Measurements from ENCODE around the gene MARK2. TPM values are rescaled to one million over a fixed set of nuclear protein-coding genes. Genes with fewer than 3 reads are reported as not detected.

Gene MARK2
- polyA plus RNA-seq, 1 donor, result 16.7 TPM

DNA sequence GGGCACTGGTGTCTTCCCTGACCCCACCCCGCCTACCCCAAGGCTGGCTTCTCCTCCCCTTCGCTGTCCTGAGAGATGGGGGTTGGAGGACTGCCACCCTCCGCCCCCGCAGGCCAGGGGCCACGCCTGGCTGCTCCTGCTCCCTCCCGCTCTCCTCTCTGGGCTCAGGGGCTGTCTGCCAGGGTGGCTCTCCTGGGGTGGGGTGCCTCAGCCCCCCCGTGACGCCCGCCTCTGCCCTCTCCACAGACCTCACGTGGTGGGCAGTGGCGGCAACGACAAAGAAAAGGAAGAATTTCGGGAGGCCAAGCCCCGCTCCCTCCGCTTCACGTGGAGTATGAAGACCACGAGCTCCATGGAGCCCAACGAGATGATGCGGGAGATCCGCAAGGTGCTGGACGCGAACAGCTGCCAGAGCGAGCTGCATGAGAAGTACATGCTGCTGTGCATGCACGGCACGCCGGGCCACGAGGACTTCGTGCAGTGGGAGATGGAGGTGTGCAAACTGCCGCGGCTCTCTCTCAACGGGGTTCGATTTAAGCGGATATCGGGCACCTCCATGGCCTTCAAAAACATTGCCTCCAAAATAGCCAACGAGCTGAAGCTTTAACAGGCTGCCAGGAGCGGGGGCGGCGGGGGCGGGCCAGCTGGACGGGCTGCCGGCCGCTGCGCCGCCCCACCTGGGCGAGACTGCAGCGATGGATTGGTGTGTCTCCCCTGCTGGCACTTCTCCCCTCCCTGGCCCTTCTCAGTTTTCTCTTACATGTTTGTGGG lies 69.9 kb downstream of the MARK2 start:
- no peak for DNase-seq (ENCODE audit: low read depth)

DNA sequence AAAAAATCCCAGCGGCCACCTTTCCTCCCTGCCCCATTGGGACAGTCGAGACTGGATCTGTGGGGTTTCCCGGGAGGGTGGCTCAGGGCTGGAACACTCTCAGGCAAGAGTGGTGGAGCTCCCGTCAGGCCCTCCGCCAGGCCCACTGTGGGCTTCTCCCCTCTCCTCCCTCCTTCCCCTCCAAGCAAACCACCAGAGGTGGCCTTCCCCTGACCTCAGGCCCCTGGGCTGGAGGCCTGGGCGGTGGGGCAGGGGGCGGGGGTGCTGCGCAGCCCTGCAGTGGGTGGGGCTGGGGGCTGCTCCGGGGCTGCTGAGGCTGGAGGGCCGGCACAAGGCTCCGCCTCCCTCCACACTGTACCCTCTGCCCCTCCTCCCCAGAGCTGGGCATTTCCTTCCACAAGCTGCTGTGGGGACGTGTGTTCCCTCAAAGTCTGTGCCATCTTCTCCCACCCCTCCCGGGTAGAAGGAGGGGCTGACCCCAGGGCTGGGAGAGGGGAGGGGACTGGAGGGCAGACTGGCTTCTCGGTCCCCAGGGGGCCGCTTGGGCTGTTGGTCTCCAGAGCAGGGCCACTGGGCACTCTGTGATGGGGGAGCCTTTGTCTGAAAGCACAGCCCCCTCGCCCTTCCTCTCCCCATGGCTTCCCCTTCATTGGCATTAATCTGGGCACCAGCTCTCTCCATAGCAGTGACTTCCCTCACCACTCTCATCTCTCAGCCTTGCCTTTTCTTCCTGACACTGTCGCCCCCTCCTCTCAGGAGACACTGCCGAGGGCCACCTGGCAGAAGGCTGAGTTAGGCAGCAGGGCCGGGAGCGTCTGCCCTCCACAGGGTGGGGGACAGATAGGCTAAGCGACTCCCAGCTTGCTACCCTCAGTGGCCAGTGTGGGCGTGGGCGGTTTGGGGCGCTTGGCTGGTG lies 70.9 kb downstream of the MARK2 start:
- no peak for DNase-seq (ENCODE audit: low read depth)

DNA sequence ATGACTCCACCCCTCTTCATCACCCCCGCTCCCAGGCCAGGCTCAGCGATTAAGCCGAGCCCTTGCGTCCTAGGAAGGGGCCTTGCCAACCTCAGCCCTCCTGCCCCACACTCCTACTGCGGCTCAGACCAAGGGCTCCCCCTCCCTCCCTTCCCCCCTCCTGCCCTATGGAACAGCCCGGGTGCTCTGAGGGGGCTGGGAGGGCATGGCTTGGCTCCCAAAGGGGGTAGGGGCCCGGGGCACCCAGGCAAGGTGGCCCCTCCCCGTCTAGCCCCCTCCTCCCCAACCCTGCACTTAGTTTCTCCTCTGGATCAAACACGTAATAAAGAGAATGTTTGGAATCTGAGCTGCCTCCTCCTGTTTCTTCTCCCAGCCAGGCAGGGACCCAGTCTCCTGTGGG lies 71.8 kb downstream of the MARK2 start:
- no peak for DNase-seq (ENCODE audit: low read depth)

DNA sequence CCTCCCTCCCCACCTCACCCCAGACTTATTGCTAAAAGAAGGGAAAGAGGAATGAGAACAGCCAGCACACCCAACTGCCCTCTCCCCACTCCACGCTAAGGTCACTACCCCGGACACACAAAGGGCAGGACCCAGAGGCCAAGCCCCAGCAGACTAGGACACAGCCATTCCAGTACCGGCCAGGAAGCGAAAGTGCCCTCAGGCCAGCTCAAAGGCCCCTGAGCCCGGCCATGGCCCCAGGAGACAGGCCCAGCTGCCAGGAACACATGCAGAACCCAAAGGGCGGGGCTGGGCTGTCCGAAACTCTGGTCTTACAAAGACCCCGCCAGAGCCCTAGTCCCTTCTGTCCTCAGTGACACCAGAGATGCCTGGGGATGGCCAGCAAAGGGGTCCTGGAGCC lies 72.5 kb downstream of the MARK2 start:
- no peak for DNase-seq (ENCODE audit: low read depth)

DNA sequence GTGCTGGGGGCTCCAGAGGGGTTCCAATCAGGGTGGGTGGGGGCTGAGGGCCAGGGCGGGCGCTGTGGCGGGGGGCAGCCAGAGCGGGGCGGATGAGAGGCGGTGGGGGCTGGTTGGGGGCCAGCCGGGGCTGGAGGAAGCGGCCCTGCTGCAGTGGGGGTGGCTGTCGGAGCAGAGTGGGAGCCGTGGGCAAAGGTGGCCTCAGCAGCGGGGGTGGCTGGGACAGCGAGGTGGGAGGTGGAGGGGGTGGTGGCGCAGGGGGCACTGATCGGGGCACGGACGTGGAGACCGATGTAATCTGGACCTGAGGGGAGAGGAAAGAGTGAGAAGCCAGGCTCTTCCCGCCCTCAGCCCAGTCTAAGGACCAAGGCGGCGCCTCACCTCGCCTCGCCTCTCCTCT lies 73.0 kb downstream of the MARK2 start:
- no peak for DNase-seq (ENCODE audit: low read depth)

DNA sequence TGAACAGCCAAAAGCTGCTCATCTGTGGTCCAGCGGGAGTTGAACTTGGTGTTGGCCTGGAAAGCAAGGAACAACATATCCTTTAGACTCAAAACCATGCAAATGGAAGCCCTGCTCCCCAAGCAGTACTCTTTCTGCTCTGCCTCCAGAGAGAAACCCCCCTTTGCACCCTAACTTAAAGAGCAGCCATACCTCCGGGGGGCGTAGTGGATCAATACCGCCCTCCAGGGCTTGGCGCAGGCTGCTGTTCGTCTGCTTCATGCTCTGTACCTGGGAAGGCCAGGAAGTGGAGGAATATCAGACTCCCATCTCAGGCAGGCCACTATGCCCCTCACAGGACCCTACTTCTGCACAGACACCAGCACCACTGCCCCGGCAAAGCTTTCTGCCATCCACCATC lies 73.8 kb downstream of the MARK2 start:
- DNase-seq (ENCODE audit: low read depth), result no peak

DNA sequence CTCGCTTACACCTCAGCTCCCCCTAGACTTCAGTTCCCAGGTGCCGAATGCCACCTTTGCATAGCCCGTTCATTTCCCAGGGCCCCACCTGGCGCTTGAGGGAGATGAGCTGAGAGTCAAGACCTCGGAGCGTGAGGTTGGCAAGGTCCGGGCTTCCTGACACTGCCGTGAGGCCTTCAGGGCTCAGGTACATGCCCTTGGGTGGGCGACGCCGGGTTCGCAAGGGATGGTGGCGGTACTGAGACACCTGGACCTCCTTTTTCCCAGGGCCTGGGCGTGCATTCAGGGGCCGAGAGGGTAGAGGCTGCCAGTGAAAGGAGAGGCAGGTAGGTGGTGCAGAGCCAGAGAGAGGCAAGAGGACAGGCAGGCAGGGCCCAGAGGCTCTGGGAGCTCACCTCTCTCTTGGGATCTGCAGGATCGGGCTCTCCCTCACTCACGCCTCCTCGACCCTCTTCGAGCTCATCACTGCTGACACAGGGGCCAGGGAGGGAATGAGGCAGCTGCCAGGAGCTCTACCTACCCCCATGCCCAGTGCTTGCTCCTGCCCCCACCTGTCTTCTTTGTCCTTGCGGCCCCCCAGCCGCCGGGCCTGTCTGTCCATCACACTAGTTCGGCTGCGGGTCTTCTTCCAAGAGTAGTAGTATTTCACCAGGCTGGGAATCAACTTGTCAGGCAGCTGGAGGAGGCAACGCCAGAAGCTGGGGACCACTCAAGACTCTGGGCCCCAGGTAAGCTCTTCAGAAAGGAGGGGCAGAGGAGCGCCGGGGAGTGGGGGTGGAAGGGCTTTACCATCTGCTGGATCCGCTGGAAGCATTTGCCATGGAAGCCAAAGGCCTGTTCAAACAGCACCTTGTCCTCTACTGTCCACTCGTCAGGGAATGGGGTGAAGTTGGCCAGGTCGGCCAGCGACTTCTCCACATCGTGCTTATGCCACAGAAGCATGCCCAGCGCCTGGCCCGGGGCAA lies 75.2 kb downstream of the MARK2 start:
- no peak for DNase-seq (ENCODE audit: low read depth)

DNA sequence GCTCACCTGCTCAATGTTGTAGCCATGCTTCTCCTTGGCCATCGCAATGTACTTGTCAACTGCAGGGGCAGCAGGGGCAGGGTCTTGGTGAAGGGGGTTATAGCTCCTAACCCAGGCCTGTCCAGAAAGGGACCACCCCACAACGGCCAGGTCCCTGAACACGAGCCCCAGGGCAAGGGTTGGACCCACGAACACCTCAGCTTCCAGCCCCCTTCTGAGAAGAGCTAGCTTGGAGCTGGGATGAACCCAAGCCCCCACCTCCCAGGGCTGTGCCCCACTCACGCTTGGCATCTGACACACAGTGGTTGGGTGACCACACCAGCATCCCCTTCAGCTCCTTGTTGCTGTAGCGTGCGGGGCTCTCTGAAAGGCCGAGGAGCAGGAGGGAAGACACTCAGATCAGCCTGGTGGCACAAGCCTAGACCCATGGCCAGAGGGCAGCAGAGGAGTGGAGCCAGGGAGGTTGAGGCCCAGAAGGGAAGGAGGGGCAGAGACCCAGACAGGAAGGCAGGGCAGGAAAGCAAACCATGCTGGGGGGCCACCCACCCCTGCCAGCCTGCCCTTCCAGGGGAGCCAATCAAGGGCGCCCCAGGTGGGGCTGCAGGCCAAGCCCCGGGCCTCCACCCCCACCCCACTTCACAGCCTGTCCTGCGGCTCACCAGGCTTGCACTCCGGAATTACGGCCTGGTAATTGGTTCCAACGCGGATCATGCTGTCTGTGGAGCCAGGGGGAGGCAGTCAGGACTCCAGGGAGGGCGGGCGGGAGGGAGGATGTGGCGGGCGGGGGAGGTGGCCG lies 76.2 kb downstream of the MARK2 start:
- DNase-seq (ENCODE audit: low read depth), result no peak

DNA sequence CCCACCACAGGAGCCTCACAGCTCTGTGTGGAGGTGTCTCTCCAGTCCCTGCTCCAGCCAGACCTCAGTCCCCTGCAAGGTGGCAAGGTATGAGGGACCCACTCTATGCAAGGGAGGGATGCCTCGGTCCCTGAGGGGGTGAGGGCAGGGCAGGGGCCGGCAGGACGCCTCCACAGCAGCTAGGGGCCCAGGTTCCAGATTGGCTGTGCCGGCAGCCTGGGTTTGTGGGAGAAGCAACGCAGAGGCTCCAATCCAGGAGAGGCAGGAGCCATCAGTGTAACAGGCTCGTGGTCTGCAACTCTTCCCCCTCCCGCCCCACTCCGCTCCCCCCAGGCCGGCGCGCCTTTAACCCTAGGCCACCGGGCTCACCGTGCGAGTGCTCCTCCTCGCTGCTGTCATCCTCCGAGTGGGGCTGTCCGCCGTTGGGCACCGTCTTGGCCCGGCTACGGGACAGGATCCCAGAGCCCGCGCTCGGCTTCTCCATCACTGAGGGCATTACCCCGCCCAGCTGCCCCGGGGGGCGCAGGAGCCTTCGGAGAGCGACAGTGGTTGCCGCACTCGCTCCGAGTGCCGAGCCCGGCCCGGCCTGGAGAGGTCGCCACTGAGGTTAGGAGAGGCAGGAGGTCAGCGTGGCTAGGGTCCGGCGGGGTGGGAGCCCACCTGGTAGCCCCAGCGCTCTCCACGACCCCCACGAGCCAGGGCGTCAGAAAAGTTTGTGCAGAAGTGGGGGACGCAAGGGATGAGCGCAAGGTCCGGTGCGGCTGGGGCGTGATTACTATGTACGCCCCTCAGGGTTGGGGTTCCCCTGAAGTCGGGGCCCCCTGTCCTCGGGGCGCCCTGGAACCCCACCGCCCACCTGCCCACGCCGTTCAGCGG lies 77.3 kb downstream of the MARK2 start:
- DNase-seq (ENCODE audit: low read depth), result no peak

DNA sequence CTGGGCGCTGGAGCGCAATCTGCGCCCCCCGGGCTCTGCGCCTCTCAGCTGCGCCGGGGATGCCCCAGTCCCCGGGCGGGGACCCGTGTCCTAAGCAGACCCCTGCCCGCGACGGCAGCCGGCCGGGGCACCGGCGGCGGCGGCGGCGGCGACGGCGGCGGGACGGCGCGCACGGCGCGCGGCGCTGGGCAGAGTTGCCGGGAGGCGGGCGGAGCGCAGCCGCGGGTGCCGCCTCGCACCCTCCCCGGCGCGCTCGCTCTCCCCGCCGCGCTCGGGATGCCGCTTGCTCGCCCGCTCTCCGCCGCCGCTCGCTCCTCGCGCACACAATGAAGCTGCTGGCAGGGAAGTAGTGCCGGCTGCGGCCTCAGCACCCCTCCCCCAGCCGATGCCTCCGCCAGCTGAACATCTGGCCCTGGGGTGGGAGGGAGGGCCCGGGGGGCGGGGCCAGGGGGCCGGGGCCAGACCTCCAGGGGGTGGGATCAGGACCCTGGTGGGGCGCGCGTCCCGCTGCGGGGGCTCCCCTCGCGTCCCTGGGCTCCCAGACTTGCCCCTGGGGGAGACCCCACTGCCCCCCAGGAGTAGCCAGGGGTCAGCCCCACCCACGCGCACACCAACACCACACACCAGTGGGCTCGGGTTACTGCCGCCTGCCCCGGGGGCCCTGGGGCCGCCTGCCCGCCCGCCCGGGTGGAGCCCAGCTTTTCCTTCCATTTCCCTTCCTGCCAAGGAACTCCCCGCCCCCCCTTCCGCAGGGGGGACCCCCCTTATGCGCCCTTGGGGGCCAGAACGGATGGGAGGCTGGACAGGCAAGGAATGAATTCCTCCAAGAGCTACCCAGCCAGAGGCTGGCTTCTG lies 78.2 kb downstream of the MARK2 start, which contains the start of gene RCOR2:
Gene RCOR2, minus strand, starts transcription at position 328 of the 855 bp plus-strand sequence. CDS start 708 bp downstream, outside the sequence.
- DNase-seq (ENCODE audit: low read depth), result no peak

DNA sequence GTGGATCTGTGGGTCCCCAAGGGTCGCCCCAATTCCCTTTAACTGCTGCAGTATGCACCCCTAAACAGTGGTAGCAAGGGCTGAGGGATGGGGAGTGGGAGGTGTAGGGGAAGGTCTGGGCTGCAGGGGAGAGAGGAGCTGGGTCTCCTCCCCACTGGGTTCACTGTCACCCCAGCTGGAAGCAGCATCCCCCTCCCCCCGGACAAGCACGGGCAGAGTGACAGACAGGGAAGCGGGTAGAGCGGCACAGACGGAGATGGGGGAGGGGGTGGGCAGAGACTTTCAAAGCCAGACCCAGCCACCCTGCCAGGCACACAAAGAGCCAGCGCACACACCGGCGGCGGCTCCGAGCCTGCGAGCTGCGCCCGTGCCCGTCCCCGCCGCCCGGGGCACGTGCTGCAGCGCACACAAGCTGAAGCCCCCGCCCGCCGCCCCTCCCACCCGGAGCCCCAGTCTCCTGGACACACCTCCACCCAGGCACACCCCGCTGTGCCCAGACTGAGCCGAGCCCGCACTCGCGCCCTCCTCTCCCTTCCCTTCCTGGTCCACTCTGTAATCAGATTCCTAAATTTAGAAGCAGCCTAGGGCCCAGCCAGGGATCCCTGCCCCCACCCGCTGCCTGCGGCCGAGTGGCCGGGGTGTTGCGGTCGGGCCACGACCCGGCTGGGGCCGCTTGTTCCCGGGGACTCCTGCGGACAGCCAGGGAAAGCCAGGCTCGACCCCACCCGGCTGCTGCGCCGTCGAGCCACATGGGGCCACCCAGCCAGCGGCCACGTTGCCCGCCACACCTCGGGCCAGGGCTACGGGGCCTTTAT lies 79.0 kb downstream of the MARK2 start:
- DNase-seq (ENCODE audit: low read depth), result no peak

DNA sequence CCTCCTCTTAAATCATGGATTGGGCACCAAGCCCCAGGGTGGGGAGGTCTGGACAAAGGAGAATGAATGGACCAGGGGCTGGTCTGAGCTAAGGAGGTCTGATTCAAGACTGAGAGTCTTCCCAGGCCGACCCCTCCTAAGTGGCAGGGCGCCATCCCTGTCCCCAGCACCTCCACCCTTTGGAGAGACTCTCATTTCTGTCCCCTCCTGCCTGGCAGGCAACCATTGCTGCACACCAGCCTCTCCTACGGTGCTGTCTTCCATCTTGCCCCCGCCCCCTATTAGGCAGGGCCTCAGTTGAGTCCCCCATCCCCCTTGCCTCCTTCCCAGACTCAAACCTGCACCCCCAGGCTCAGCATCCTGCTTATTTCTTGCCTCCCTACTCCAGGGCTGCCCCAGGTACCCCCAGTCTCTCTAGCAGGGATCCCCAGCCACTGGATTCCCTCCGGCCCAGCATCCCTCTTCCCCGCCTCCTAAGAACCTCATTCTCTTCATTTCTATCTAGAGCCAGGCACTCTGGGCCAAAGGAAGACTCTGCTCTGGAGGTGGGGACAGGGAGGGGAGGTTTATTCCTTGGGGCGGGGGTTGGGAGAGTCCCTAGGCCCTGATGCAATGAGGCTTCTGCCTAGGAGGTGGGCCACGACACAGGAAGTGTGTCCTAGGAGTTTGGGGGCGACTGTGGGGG lies 79.7 kb downstream of the MARK2 start:
- no peak for DNase-seq (ENCODE audit: low read depth)

DNA sequence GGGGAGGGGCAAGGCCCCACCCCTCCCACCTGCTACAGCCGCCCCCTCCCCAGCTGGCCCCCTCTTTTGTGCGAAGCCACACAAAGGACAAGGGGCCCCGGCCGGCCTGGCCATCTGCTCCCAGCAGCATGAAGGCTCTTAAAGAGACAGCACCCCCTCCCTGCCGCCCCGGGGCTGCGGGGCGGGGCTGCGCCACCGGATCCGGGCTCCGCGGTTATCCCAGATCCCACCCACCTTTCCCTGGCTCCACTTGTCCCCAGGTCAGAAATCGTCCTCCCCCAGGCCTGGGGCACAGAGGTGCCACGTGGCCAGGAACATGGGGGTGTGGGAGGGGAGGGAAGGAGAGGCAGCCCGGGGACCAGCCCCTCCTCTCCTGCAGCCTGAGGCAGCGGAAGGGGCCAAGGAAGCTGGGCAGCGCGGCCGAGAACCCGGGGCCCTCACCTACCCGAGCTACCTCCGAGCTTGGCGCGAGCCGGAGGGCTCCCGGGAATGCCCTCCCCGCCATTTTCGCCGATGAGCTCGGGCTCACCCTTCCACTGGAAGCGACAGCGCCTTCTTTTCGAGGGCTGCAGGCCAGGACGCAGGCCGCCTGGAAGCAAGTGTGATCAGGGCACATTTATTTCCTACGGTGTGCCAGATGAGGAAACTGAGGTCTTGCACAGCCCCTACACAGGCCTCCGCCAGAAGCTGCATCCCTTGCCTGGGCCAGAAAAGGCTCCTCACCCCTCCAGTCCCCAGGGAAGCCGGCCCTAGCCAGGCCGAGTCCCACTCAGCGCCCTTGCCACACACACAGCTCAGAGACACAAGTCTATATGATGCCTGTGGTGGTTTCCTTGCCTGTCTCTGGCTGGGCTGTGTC lies 80.6 kb downstream of the MARK2 start:
- no peak for DNase-seq (ENCODE audit: low read depth)

DNA sequence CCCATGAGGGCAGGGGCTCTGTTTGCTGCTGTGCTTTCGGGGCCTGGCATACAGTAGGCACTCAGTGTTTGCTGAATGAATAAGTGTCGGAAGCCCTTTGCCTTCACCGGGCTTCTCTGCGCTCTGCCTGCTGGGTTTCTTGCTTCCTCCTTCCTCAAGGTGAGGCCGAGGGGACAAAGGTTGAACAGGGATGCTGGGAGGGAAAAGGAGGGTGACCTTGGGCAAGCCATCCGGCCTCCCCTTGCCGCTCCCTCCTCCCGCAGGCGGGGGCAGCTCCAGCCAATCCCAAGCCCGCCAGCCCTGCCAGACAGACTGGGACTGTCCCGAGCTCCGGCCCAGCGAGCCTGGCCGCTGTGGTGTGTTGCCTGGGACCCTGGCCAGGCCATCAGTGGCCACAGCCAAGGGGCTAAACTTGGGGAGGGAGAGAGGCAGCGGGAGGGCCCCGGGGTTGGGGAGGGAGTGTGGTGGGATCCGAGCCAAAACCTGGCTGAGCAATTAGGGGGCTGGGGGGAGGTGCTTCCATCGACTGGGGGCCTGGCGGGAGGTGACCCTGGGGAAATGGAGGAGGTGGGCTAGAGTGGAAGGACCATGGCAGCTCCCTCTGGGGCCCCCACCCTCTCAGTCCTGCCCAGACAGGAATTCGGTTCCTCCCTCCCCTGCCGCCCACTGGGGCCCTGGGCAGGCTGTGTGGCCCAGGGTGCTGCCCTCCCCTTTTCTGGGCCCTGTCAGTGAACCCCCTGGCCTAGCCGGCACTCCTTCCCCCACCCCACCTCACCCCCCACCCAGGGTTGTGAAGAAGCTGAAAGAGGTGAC lies 81.4 kb downstream of the MARK2 start:
- no peak for DNase-seq (ENCODE audit: low read depth)

DNA sequence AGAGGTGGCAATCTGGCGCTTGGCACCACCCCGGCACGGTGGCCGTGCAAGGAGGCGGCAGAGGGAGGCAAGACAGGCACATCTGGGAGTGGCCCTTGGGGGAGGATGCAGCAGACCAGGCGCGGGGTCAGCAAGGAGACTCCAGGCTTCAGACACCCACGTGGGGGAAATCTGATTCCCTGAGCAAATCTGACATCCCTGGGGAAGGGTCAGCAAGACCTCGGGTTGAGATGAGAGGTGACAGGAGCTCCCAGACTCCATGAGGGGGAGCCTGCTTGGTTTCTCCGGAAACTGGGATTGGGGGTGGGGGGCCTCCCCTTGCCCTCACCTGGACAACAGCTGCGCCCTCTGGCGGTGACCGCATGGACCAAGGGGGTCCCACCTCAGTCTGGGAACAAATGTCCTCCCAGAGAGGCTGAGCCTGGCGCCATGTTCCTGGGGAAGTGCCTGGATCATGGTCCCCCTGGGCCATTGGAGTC lies 82.1 kb downstream of the MARK2 start:
- DNase-seq (ENCODE audit: low read depth), result no peak
